Left lung (tissue), 10 donors: ENCODE data around the gene GSTM1. TPM values are rescaled to one million over a fixed set of nuclear protein-coding genes. Genes with fewer than 3 reads are reported as not detected.

Experiments used
- ATAC-seq: fragments of 200-7000 bp; cut with Tn5 transposase; one replicate; pipeline ENCODE4 v1.9.1; 2020; ENCODE audit warnings: moderate library complexity
- DNase-seq, 4 donors: peaks; one replicate each; pipeline ENCODE4 v3.0.0-alpha.2; 2013 to 2020
- H3K27ac ChIP-seq, 2 donors: fragments of 200-600 bp; sonication (generic) in 1 of 2; one replicate each; pipeline versions ENCODE4 v1.5.0 to v1.8.0; 2020 to 2021
- H3K27me3 ChIP-seq, 2 donors: fragments of 200-600 bp; sonication (generic) in 1 of 2; one replicate each; pipeline versions ENCODE4 v1.5.0 to v1.8.0; 2020 to 2021
- H3K36me3 ChIP-seq, 2 donors: fragments of 200-600 bp; sonication (generic) in 1 of 2; one replicate each; pipeline versions ENCODE4 v1.5.0 to v1.8.0; 2020 to 2021
- H3K4me1 ChIP-seq, 2 donors: fragments of 200-600 bp; one replicate each; pipeline ENCODE4 v1.8.0; 2021
- H3K4me3 ChIP-seq, 2 donors: fragments of 200-600 bp; sonication (generic) in 1 of 2; one replicate each; pipeline versions ENCODE4 v1.5.0 to v1.8.0; 2020 to 2021; ENCODE audit warnings: mild to moderate bottlenecking in 1 of 2
- H3K9me3 ChIP-seq, 2 donors: fragments of 200-600 bp; sonication (generic) in 1 of 2; one replicate each; pipeline versions ENCODE4 v1.5.0 to v1.8.0; 2020 to 2021
- CTCF ChIP-seq, 2 donors: fragments of 200-600 bp; sonication (generic) in 1 of 2; IDR thresholded peaks; one replicate each; pipeline versions ENCODE4 v1.5.0 to v1.8.0; 2021; ENCODE audit warnings: antibody characterized with exemption in 2 of 2
- intact Hi-C, 2 donors: fragments of 100-400 bp; cut with DNase I; formaldehyde crosslinking; loops; one replicate each; pipeline versions ENCODE4 v1.11.2 to v1.14.2; 2022
- polyA plus RNA-seq, 6 donors: library from polyadenylated mRNA; unstranded; fragments of 120-200 nt; gene quantifications; one replicate each; pipeline ENCODE4 v1.2.1, GENCODE V29; 2013; ENCODE audit not compliant: insufficient read length in 6 of 6
- total RNA-seq, 2 donors: library from RNA; stranded (reverse); fragmentation: NEBNext Ultra II Directional; extraction: Animal tissue kit (Norgen Biotek cat#: 25700); gene quantifications; one replicate each; pipeline ENCODE4 v1.2.1, GENCODE V29; 2021
- donor health status: DM: no; HTN: yes; CAD: no.
- donor health status: DM: no; HTN: no; CAD: no.

GSTM1 gene
- total and polyA plus RNA-seq, 8 donors: 1.7 to 165 (median 96.2) TPM; not detected in 1

GRCh38 chr1:109640285-109640865 lies 47.2 kb upstream of the GSTM1 start:
- Histone ChIP-seq H3K27me3 (no peaks in the 10 kb centered on the region), H3K4me3 (no peak overlapping the region), H3K36me3 (no peaks in the 10 kb centered on the region), H3K4me1 (peaks cover 7 to 16% of the 10 kb centered on the region in 2 donors), H3K27ac (no peak overlapping the region), H3K9me3 (no peaks in the 10 kb centered on the region)
- ATAC-seq (peak; percentile 90), DNase-seq (peak in 3 of 4 donors; percentile 69 to 90 (median 82))
- TF ChIP-seq CTCF (IDR thresholded peaks at IDR 0.05): peak; percentile 96 to 99
- intact Hi-C loops: loop anchor here in 1 of 2 donors (5.0 kb wide), 2 partner anchors 127 to 342 kb away; partner anchors contain the start of gene AHCYL1

DNA sequence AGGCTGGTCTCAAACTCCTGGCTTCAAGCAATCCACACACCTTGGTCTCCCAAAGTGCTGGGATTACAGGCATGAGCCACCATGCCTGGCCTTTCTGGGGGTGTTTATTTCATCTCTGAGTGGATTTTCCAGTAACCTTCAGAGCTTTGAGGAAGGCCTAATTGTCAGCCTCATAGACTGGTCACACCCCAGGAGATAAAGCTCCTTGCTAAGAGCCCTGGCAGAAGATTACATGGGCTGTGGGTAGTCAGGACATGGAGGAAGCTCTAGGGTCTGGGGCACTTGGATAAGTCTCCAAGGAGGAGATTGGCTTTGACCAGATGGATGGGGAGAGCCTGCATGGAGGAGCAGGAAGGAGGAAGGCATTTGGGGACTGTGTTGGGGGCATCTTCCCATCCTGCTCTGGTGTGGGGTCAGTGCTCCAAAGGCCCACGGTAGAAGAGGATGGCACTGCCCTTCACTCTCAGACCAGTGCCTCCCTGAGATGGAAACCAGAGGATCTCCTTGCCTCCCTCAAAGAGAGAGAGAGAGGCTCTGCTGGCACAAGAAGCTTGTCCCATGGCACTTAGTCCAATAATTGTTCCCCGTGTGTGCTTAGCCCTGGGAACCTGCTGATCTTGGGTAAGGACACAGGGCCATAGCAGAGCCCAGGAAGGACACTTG lies 46.4 kb upstream of the GSTM1 start:
- Histone ChIP-seq H3K36me3 (no peaks in the 10 kb centered on the region), H3K27me3 (no peaks in the 10 kb centered on the region), H3K9me3 (no peaks in the 10 kb centered on the region), H3K27ac (no peak overlapping the region), H3K4me3 (no peak overlapping the region), H3K4me1 (peaks cover 3 to 15% of the 10 kb centered on the region in 2 donors)
- intact Hi-C loops: loop anchor here in 1 of 2 donors (5.0 kb wide), 2 partner anchors 126 to 341 kb away; partner anchors contain the start of gene AHCYL1
- no peak for TF ChIP-seq CTCF (IDR thresholded peaks at IDR 0.05)
- DNase-seq: no peak
- ATAC-seq: no peak

GRCh38 chr1:109641861-109642260 lies 45.8 kb upstream of the GSTM1 start:
- no peak for TF ChIP-seq CTCF (IDR thresholded peaks at IDR 0.05)
- ATAC-seq: no peak

DNA sequence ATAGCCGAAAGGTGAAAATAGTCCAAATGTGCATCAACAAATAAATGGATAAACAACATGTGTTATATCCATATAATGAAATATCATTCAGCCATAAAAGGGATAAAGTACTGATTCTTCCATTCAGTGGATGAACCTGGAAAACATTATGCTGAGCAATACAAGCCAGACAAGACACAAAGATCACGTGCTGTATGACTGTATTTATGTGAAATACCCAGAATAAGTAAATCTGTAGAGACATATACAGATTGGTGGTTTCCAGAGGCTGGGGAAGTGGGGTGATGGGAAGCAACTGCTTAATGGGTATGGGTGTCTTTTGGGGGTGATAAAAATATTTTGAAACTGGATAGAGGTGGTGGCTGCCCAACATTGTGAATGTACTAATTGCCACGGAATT lies 45.0 kb upstream of the GSTM1 start:
- H3K4me1 ChIP-seq: peaks cover 0 to 11% of the 10 kb centered on the region in 2 donors
- no peak overlapping the region for H3K4me3 ChIP-seq
- TF ChIP-seq CTCF (IDR thresholded peaks at IDR 0.05): no peak
- ATAC-seq (no peak), DNase-seq (no peak)
- H3K9me3 ChIP-seq: no peaks in the 10 kb centered on the region
- H3K27ac ChIP-seq: no peak overlapping the region
- H3K36me3 ChIP-seq: no peaks in the 10 kb centered on the region
- no peaks in the 10 kb centered on the region for H3K27me3 ChIP-seq
- intact Hi-C loops: loop anchor here in 1 of 2 donors (5.0 kb wide), 2 partner anchors 125 to 340 kb away; partner anchors contain the start of gene AHCYL1

More at GRCh38 chr1:109641861-109642260, 45.8 kb upstream of the GSTM1 start:
- H3K36me3 ChIP-seq: no peaks in the 10 kb centered on the region
- intact Hi-C loops: loop anchor here in 1 of 2 donors (5.0 kb wide), 2 partner anchors 125 to 340 kb away; partner anchors contain the start of gene AHCYL1
- no peak overlapping the region for H3K27ac ChIP-seq
- DNase-seq: no peak
- H3K9me3 ChIP-seq: no peaks in the 10 kb centered on the region
- H3K27me3 ChIP-seq: no peaks in the 10 kb centered on the region
- H3K4me1 ChIP-seq: peaks cover 0 to 11% of the 10 kb centered on the region in 2 donors
- no peak overlapping the region for H3K4me3 ChIP-seq
